K562 (cell line): Measurements from ENCODE around the gene PTPRF. TPM values are rescaled to one million over a fixed set of nuclear protein-coding genes. Genes with fewer than 3 reads are reported as not detected.

Experiments used
- ATF7 ChIP-seq: fragments of 450-650 bp; IDR thresholded peaks from 2 replicates; pipeline ENCODE4 v1.7.1; 2014; ENCODE audit warnings: mild to moderate bottlenecking, moderate library complexity
- C11orf30 ChIP-seq: fragments of 450-650 bp; IDR thresholded peaks from 2 replicates; pipeline ENCODE4 v1.6.1; 2016; ENCODE audit warnings: low read depth, mild to moderate bottlenecking
- CXXC5 ChIP-seq: fragments of 250-450 bp; sonication (Bioruptor Pico); IDR thresholded peaks from 2 replicates; pipeline ENCODE4 v1.8.0; 2022; ENCODE audit warnings: inconsistent platforms, mild to moderate bottlenecking, moderate library complexity
- DMBX1 ChIP-seq: fragments of 250-450 bp; sonication (Bioruptor Pico); IDR thresholded peaks from 2 replicates; pipeline ENCODE4 v1.8.0; 2022; ENCODE audit warnings: inconsistent platforms, mild to moderate bottlenecking, moderate library complexity, borderline replicate concordance
- ELF1 ChIP-seq: fragments of 200-800 bp; sonication (Bioruptor generic); IDR thresholded peaks from 2 replicates; pipeline ENCODE4 v1.6.1; 2016; ENCODE audit warnings: missing genetic modification characterization, missing compliant biosample characterization
- FOXK2 ChIP-seq, 2 experiments: fragments of 450-650 bp; IDR thresholded peaks in 1 of 2; conservative IDR thresholded peaks in 1 of 2; 2 replicates each; pipeline ENCODE4 v1.6.1; 2016; ENCODE audit warnings: low read depth in 2 of 2, mild to moderate bottlenecking in 1 of 2
- GTF2A2 ChIP-seq: IDR thresholded peaks from 2 replicates; pipeline ENCODE4 v1.6.1; 2016; ENCODE audit warnings: mild to moderate bottlenecking, missing genetic modification characterization, missing compliant biosample characterization
- HDGF ChIP-seq: fragments of 450-650 bp; IDR thresholded peaks from 2 replicates; pipeline ENCODE4 v1.6.1; 2016
- KLF13 ChIP-seq: fragments of 450-650 bp; IDR thresholded peaks from 2 replicates; pipeline ENCODE4 v1.6.1; 2016; ENCODE audit warnings: missing genetic modification characterization, low read depth, mild to moderate bottlenecking, missing compliant biosample characterization, moderate library complexity, borderline replicate concordance
- MBD1 ChIP-seq: fragments of 250-450 bp; sonication (Bioruptor Pico); IDR thresholded peaks from 2 replicates; pipeline ENCODE4 v1.8.0; 2022; ENCODE audit warnings: inconsistent platforms
- NCOA2 ChIP-seq, 2 experiments: fragments of 450-650 bp; IDR thresholded peaks; 2 replicates each; pipeline ENCODE4 v1.6.1; 2018; ENCODE audit warnings: mild to moderate bottlenecking in 2 of 2, moderate library complexity in 1 of 2; ENCODE audit not compliant: partially characterized antibody in 2 of 2
- PHTF2 ChIP-seq: fragments of 250-450 bp; sonication (Bioruptor Pico); IDR thresholded peaks from 2 replicates; pipeline ENCODE4 v1.5.0; 2021; ENCODE audit warnings: mild to moderate bottlenecking
- PPARD ChIP-seq: fragments of 250-450 bp; sonication (Bioruptor Pico); IDR thresholded peaks from 2 replicates; pipeline ENCODE4 v1.8.0; 2022; ENCODE audit warnings: inconsistent platforms, mild to moderate bottlenecking, moderate library complexity
- PYGO2 ChIP-seq: fragments of 450-650 bp; IDR thresholded peaks from 2 replicates; pipeline ENCODE4 v1.6.1; 2016; ENCODE audit warnings: mild to moderate bottlenecking, missing genetic modification characterization, moderate library complexity, missing compliant biosample characterization
- RBM22 ChIP-seq: fragments of 200-400 bp; formaldehyde crosslinking; IDR thresholded peaks from 2 replicates; pipeline ENCODE4 v1.6.1; 2018; ENCODE audit warnings: low read length, low read depth; ENCODE audit not compliant: poor library complexity, severe bottlenecking
- RFX7 ChIP-seq: fragments of 250-450 bp; sonication (Bioruptor Pico); IDR thresholded peaks from 2 replicates; pipeline ENCODE4 v1.5.1; 2021; ENCODE audit warnings: mild to moderate bottlenecking
- SAP30 ChIP-seq: fragments of 200-600 bp; sonication (generic); IDR thresholded peaks from 2 replicates; pipeline ENCODE4 v1.6.1; 2012; ENCODE audit warnings: borderline replicate concordance, low read depth, mild to moderate bottlenecking, moderate library complexity, low read length, control low read depth, inconsistent platforms; ENCODE audit not compliant: insufficient read depth, poor library complexity, severe bottlenecking
- SMAD2 ChIP-seq: fragments of 150-350 bp; IDR thresholded peaks from 2 replicates; pipeline ENCODE4 v1.6.1; 2014; ENCODE audit warnings: low read depth, mild to moderate bottlenecking, low read length
- SMAD3 ChIP-seq: fragments of 450-650 bp; formaldehyde crosslinking; conservative IDR thresholded peaks from 2 replicates; pipeline ENCODE4 v1.4.0; 2020; ENCODE audit warnings: mild to moderate bottlenecking
- SMARCA4 ChIP-seq: fragments of 450-650 bp; IDR thresholded peaks from 2 replicates; pipeline ENCODE4 v1.6.1; 2016
- TRIM24 ChIP-seq, 2 experiments: fragments of 450-650 bp; IDR thresholded peaks; 2 replicates each; pipeline ENCODE4 v1.6.1; 2016
- ZBTB12 ChIP-seq: fragments of 250-450 bp; sonication (Bioruptor Pico); IDR thresholded peaks from 2 replicates; pipeline ENCODE4 v1.4.0; 2020
- ZNF121 ChIP-seq: sonication (generic); formaldehyde crosslinking; conservative IDR thresholded peaks from 2 replicates; pipeline ENCODE4 v1.8.0; 2022; ENCODE audit warnings: missing genetic modification reagents
- ZNF174 ChIP-seq: fragments of 250-450 bp; sonication (Bioruptor Pico); IDR thresholded peaks from 2 replicates; pipeline ENCODE4 v1.4.0; 2020; ENCODE audit warnings: mild to moderate bottlenecking
- ZNF212 ChIP-seq: fragments of 450-650 bp; formaldehyde crosslinking; IDR thresholded peaks from 2 replicates; pipeline ENCODE4 v1.4.0; 2020; ENCODE audit warnings: mild to moderate bottlenecking
- ZNF3 ChIP-seq: fragments of 250-450 bp; sonication (Bioruptor Pico); IDR thresholded peaks from 2 replicates; pipeline ENCODE4 v1.5.0; 2021; ENCODE audit warnings: mild to moderate bottlenecking, moderate library complexity
- ZNF395 ChIP-seq: fragments of 200-800 bp; sonication (Bioruptor generic); IDR thresholded peaks from 2 replicates; pipeline ENCODE4 v1.6.1; 2017; ENCODE audit warnings: missing genetic modification characterization, missing compliant biosample characterization
- ZNF644 ChIP-seq: fragments of 200-800 bp; sonication (Bioruptor generic); IDR thresholded peaks from 2 replicates; pipeline ENCODE4 v1.6.1; 2016; ENCODE audit warnings: low read depth, missing genetic modification characterization, missing compliant biosample characterization
- polyA plus RNA-seq, 8 experiments: library from polyadenylated mRNA; depleted of rRNA in 4 of 8; stranded (reverse) in 5 of 8; unstranded in 3 of 8; fragments of >200 nt; fragmentation: Nextera tagmentation in 2 of 8; fragmentation: Illumina TruSeq in 1 of 8; extraction: Ambion mirVana in 2 of 8; extraction: Trizol in 1 of 8; gene quantifications; 2 replicates each; pipeline versions ENCODE4 v1.2.1 to v1.2.3, GENCODE V29; 2011 to 2014; ENCODE audit warnings: inconsistent platforms in 1 of 8, missing spikeins in 1 of 8
- total RNA-seq, 7 experiments: library from RNA; depleted of rRNA in 6 of 7; stranded (reverse); fragments of >200 nt in 6 of 7; fragmentation: Illumina TruSeq in 2 of 7; extraction: Trizol in 2 of 7; gene quantifications; 2 replicates each; pipeline versions ENCODE4 v1.2.1 to v1.2.3, GENCODE V29; 2011 to 2021; ENCODE audit warnings: low replicate concordance in 1 of 7

Gene PTPRF
- total and polyA plus RNA-seq, 9 of the 15 experiments (the other 6 are each of a cell fraction or from before 2014, with no cell fraction given): 0.13 to 4.3 (median 1.1) TPM

GRCh38 chr1:43530483-43531106 lies at the start of gene PTPRF (continued):
- TF ChIP-seq PHTF2 (no peak), C11orf30 (no peak), CXXC5 (CRISPR knock-in tag) (peak; percentile 68), SAP30 (no peak), ZNF644 (tag) (0 out of 2 replicates have a peak, but pooled peaks have one; percentile 48), ZNF395 (CRISPR knock-in tag) (no peak), TRIM24 (IDR thresholded peaks at IDR 0.05) (no peak), DMBX1 (peak; percentile 83; the same call in 1 of the 2 replicates), ZNF121 (CRISPR knock-in tag) (no peak), ZNF174 (CRISPR knock-in tag) (no peak), HDGF (no peak), ZNF3 (CRISPR knock-in tag) (no peak), PYGO2 (no peak), ZBTB12 (no peak), ZNF212 (CRISPR knock-in tag) (no peak), PPARD (CRISPR knock-in tag) (no peak), MBD1 (CRISPR knock-in tag) (no peak), SMAD2 (no peak), ELF1 (tag) (no peak), KLF13 (no peak), RBM22 (no peak), NCOA2 (IDR thresholded peaks at IDR 0.05; ENCODE audit: partially characterized antibody in 2 of 2) (no peak), ATF7 (no peak), GTF2A2 (tag) (no peak), SMAD3 (CRISPR knock-in tag) (no peak), RFX7 (CRISPR knock-in tag) (no peak), FOXK2 (conservative IDR thresholded peaks at IDR 0.05 in 1 of 2, IDR thresholded peaks at IDR 0.05 in 1 of 2; ENCODE audit: low read depth in 2 of 2) (no peak), SMARCA4 (no peak)
